ENCODE measurements around the gene ATM. TPM values are rescaled to one million over a fixed set of nuclear protein-coding genes. Genes with fewer than 3 reads are reported as not detected.

The ATM gene
- total RNA-seq, 1 donor from 2014 or later: 51.5 TPM

DNA sequence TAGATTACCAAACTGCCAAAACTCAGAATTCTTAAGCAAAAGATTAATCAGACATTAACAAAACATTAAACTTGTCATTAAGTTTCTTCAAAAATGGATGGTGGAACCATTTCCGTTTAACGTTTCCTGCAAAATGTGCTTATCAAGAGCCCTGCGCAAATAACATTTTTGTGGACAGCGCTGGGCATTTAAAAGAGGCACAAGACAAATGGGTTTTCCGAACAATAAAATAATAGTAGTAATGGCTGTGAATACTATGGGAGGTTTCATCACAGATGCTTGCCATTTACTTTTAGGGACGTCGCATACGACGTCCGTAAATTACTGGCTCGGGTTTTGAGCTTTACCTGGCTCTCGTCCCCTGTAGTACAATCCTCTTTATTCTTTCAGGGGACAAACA, 1.5 kb upstream of the ATM start:
- TF ChIP-seq, protein P1, sequence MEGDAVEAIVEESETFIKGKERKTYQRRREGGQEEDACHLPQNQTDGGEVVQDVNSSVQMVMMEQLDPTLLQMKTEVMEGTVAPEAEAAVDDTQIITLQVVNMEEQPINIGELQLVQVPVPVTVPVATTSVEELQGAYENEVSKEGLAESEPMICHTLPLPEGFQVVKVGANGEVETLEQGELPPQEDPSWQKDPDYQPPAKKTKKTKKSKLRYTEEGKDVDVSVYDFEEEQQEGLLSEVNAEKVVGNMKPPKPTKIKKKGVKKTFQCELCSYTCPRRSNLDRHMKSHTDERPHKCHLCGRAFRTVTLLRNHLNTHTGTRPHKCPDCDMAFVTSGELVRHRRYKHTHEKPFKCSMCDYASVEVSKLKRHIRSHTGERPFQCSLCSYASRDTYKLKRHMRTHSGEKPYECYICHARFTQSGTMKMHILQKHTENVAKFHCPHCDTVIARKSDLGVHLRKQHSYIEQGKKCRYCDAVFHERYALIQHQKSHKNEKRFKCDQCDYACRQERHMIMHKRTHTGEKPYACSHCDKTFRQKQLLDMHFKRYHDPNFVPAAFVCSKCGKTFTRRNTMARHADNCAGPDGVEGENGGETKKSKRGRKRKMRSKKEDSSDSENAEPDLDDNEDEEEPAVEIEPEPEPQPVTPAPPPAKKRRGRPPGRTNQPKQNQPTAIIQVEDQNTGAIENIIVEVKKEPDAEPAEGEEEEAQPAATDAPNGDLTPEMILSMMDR (IDR thresholded peaks at IDR 0.05; ENCODE audit: unreplicated experiment): no peak
- H3K4me1 Mint-ChIP-seq (ENCODE audit: unreplicated experiment): peaks cover 41% of the 10 kb centered on the region

DNA sequence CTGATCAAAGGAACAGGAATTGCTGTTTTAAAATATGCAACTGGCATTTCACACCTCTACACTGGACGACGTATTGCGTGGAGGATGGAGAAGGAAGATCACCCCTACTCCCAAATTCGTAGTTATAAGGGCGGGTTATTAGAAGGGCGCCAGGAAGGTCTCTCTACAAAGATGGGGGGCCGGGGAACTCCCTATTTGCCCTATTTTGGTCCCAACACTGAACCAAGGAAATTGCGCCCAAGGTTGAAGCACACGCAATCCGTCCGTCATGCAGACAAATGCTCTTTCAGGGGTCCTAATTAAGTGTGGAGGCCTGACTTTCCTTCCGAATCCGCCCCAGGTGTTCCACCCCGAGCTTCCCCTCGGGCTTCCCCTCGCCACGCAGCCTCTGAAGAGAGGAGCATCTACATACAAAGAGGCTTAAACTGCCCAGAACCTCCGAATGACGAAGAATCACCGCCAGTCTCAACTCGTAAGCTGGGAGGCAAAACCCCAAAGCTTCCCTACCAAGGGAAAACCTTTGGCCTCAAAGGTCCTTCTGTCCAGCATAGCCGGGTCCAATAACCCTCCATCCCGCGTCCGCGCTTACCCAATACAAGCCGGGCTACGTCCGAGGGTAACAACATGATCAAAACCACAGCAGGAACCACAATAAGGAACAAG, 825 bp upstream of the ATM start:
- H3K4me3 Mint-ChIP-seq (ENCODE audit: unreplicated experiment): no peak overlapping the region
- no peak for DNase-seq (ENCODE audit: low spot score)
- H3K4me1 Mint-ChIP-seq (ENCODE audit: unreplicated experiment): peaks cover 41% of the 10 kb centered on the region
- H3K36me3 Mint-ChIP-seq (ENCODE audit: low read depth, unreplicated experiment): no peaks in the 10 kb centered on the region
- peaks cover 10% of the 10 kb centered on the region for H3K27me3 Mint-ChIP-seq (ENCODE audit: unreplicated experiment)
- H3K9me3 Mint-ChIP-seq (ENCODE audit: unreplicated experiment): no peaks in the 10 kb centered on the region
- H3K27ac Mint-ChIP-seq (ENCODE audit: unreplicated experiment): no peak overlapping the region
- TF ChIP-seq, protein P1 (IDR thresholded peaks at IDR 0.05; ENCODE audit: unreplicated experiment): no peak

More for the DNA sequence above, 1.5 kb upstream of the ATM start:
- Mint-ChIP-seq H3K27me3 (ENCODE audit: unreplicated experiment) (peaks cover 10% of the 10 kb centered on the region), H3K36me3 (ENCODE audit: low read depth, unreplicated experiment) (no peaks in the 10 kb centered on the region), H3K9me3 (ENCODE audit: unreplicated experiment) (no peaks in the 10 kb centered on the region), H3K4me3 (ENCODE audit: unreplicated experiment) (no peak overlapping the region), H3K27ac (ENCODE audit: unreplicated experiment) (no peak overlapping the region)
- DNase-seq (ENCODE audit: low spot score): no peak

DNA sequence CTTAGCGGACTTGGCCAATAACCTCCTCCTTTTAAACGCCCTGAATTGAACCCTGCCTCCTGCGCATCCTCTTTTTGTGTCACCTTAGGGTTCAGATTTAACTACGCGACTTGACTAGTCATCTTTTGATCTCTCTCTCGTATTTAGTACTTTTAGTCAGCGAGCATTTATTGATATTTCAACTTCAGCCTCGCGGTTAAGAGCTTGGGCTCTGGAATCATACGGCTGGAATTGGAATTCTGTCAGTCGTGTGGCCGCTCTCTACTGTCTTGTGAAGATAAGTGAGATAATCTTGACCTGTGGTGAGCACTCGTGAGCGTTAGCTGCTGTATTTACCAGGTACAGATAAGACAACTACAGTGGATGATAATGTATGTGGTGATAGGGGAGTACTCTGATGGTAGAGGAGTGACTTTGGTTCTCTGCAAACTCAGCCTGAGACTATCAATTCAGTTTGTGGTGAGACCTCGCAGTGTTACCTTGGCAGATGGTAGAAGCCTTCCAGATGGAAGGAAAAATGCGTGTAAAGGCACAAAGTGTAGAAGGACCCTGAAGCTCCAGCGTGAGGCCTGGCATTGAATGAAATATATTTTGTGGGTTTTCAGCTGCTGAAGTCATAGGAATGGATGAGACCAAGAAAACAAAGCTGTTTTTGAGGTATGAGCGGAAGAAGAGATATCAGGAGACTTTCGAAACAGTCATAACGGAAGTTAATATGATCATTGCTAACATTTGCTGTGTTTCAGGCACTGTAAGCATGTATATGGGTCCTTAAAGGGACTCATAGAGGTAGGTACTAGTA, 682 bp downstream of the ATM start:
- Mint-ChIP-seq H3K4me3 (ENCODE audit: unreplicated experiment) (no peak overlapping the region), H3K36me3 (ENCODE audit: low read depth, unreplicated experiment) (peaks cover 1% of the 10 kb centered on the region), H3K27ac (ENCODE audit: unreplicated experiment) (no peak overlapping the region), H3K9me3 (ENCODE audit: unreplicated experiment) (no peaks in the 10 kb centered on the region), H3K4me1 (ENCODE audit: unreplicated experiment) (peaks cover 41% of the 10 kb centered on the region), H3K27me3 (ENCODE audit: unreplicated experiment) (peaks cover 10% of the 10 kb centered on the region)
- TF ChIP-seq, protein P1 (IDR thresholded peaks at IDR 0.05; ENCODE audit: unreplicated experiment): no peak
- no peak for DNase-seq (ENCODE audit: low spot score)

DNA sequence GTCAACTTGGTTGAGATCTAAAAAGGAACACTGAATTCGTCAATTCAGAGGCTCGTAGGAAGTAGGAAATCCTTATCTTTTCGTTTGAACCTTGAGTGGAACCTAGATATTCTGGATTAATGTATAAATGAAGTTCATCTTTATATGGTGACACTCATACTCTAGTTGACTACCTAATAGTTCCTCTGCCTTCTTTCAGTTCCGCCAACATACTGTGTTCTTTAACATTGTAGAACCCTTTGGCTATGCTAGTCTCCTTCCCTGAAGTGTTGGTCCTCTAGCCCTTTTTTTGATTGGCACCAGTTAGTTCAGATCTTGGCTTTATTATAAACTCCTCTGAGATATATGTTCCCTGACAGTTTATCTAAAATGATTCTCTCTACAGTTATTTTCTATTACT, 1.5 kb downstream of the ATM start:
- H3K4me1 Mint-ChIP-seq (ENCODE audit: unreplicated experiment): peaks cover 36% of the 10 kb centered on the region

More for the DNA sequence above, 1.5 kb downstream of the ATM start:
- peak overlapping the region; percentile 47 for H3K4me3 Mint-ChIP-seq (ENCODE audit: unreplicated experiment)
- peak overlapping the region; percentile 44 for H3K27ac Mint-ChIP-seq (ENCODE audit: unreplicated experiment)
- TF ChIP-seq, protein P1 (IDR thresholded peaks at IDR 0.05; ENCODE audit: unreplicated experiment): no peak
- H3K9me3 Mint-ChIP-seq (ENCODE audit: unreplicated experiment): no peaks in the 10 kb centered on the region
- DNase-seq (ENCODE audit: low spot score): no peak
- H3K36me3 Mint-ChIP-seq (ENCODE audit: low read depth, unreplicated experiment): peaks cover 3% of the 10 kb centered on the region
- H3K27me3 Mint-ChIP-seq (ENCODE audit: unreplicated experiment): peaks cover 10% of the 10 kb centered on the region

All from endothelial cell (in vitro differentiated cells).